Hepatic stellate cell (primary cell): ENCODE data around the gene TNNI3.
"Not testable (repeated sequence)": the region's sequence is repeated elsewhere in the genome, so short reads cannot be mapped to it uniquely, and the experiment has no call there.

Experiments
- DNase-seq: peaks from one replicate; pipeline ENCODE4 v3.0.0; 2011; ENCODE audit warnings: low spot score

TNNI3 gene

GRCh38 chr19:55113570-55114039 lies 43.9 kb downstream of the TNNI3 start:
- peak; percentile 92 for DNase-seq

GRCh38 chr19:55112777-55113569 lies 44.6 kb downstream of the TNNI3 start:
- no peak for DNase-seq

- DNase-seq = no peak
Observed at GRCh38 chr19:55112246-55112776, 45.2 kb downstream of the TNNI3 start.

- DNase-seq = no peak
Observed at GRCh38 chr19:55111238-55111831, 46.2 kb downstream of the TNNI3 start.

GRCh38 chr19:55109527-55110291 lies 47.8 kb downstream of the TNNI3 start:
- no peak for DNase-seq

GRCh38 chr19:55107252-55107651 lies 50.3 kb downstream of the TNNI3 start:
- DNase-seq = not testable (repeated sequence)

GRCh38 chr19:55106591-55106990 lies 50.9 kb downstream of the TNNI3 start:
- DNase-seq = no peak

- no peak for DNase-seq
Observed at GRCh38 chr19:55105237-55105636, 52.3 kb downstream of the TNNI3 start.

GRCh38 chr19:55103190-55103589 lies 54.3 kb downstream of the TNNI3 start:
- DNase-seq = no peak
